Measurements from ENCODE around the gene RHOBTB1. TPM values are rescaled to one million over a fixed set of nuclear protein-coding genes. Genes with fewer than 3 reads are reported as not detected.

Gene RHOBTB1
- total RNA-seq, 1 experiment from 2014 or later: 0.77 TPM

DNA sequence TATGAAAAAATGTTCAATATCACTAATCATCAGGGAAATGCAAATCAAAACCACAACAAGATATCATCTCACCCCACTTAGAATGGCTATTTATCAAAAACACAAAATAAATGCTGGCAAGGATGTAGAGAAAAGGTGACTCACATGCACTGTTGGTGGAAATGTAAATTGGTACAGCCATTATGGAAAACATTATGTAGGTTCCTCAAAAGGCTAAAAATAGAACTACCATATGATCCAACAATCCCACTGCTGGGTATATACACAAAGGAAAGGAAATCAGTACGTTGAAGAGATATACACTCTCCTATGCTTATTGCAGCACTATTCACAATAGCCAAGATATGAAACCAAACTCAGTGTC lies 115.5 kb downstream of the RHOBTB1 start:
- no peaks in the 10 kb centered on the region for H3K27me3 ChIP-seq (ENCODE audit: control insufficient read depth, insufficient read depth, low read length)
- no TSS peak for BruUV-seq (replicated peaks)
- TF ChIP-seq, protein P1, sequence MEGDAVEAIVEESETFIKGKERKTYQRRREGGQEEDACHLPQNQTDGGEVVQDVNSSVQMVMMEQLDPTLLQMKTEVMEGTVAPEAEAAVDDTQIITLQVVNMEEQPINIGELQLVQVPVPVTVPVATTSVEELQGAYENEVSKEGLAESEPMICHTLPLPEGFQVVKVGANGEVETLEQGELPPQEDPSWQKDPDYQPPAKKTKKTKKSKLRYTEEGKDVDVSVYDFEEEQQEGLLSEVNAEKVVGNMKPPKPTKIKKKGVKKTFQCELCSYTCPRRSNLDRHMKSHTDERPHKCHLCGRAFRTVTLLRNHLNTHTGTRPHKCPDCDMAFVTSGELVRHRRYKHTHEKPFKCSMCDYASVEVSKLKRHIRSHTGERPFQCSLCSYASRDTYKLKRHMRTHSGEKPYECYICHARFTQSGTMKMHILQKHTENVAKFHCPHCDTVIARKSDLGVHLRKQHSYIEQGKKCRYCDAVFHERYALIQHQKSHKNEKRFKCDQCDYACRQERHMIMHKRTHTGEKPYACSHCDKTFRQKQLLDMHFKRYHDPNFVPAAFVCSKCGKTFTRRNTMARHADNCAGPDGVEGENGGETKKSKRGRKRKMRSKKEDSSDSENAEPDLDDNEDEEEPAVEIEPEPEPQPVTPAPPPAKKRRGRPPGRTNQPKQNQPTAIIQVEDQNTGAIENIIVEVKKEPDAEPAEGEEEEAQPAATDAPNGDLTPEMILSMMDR (IDR thresholded peaks at IDR 0.05): no peak
- TF ChIP-seq TCF7L2 (IDR thresholded peaks at IDR 0.05; ENCODE audit: low read depth, low read length): no peak
- TF ChIP-seq, protein P2, sequence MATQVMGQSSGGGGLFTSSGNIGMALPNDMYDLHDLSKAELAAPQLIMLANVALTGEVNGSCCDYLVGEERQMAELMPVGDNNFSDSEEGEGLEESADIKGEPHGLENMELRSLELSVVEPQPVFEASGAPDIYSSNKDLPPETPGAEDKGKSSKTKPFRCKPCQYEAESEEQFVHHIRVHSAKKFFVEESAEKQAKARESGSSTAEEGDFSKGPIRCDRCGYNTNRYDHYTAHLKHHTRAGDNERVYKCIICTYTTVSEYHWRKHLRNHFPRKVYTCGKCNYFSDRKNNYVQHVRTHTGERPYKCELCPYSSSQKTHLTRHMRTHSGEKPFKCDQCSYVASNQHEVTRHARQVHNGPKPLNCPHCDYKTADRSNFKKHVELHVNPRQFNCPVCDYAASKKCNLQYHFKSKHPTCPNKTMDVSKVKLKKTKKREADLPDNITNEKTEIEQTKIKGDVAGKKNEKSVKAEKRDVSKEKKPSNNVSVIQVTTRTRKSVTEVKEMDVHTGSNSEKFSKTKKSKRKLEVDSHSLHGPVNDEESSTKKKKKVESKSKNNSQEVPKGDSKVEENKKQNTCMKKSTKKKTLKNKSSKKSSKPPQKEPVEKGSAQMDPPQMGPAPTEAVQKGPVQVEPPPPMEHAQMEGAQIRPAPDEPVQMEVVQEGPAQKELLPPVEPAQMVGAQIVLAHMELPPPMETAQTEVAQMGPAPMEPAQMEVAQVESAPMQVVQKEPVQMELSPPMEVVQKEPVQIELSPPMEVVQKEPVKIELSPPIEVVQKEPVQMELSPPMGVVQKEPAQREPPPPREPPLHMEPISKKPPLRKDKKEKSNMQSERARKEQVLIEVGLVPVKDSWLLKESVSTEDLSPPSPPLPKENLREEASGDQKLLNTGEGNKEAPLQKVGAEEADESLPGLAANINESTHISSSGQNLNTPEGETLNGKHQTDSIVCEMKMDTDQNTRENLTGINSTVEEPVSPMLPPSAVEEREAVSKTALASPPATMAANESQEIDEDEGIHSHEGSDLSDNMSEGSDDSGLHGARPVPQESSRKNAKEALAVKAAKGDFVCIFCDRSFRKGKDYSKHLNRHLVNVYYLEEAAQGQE (IDR thresholded peaks at IDR 0.05; ENCODE audit: insufficient read depth in 1 of 2, low read depth in 2 of 2, low read length in 1 of 2): no peak
- no peak for TF ChIP-seq POLR2AphosphoS5 (IDR thresholded peaks at IDR 0.05; ENCODE audit: low read depth, low read length)
- no peak for TF ChIP-seq SIN3A (IDR thresholded peaks at IDR 0.05; ENCODE audit: borderline replicate concordance, insufficient read depth, low read depth, low read length)
- H3K27ac ChIP-seq (ENCODE audit: low read length): no peak overlapping the region
- H3K4me1 ChIP-seq (ENCODE audit: control insufficient read depth, insufficient read depth, low read length): no peaks in the 10 kb centered on the region
- H3K36me3 ChIP-seq (ENCODE audit: control insufficient read depth, insufficient read depth, low read length): no peaks in the 10 kb centered on the region
- ATAC-seq: no peak
- intact Hi-C loops (cut with micrococcal nuclease; ENCODE audit: unreplicated experiment) (no loop called here), in situ Hi-C loops (cut with HindIII; ENCODE audit: low pct_unique_long_range_greater_than_20kb, low sequenced_read_pairs) (no loop called here)
- DNase-seq (ENCODE audit: low read depth, low spot score): no peak
- H3K9me3 ChIP-seq (ENCODE audit: control insufficient read depth, insufficient read depth, low read depth, low read length): no peaks in the 10 kb centered on the region
- H3K4me3 ChIP-seq (ENCODE audit: low read depth in 2 of 2, low read length in 2 of 2): no peak overlapping the region
- ChIA-PET POLR2A (no interaction called here), CTCF (no interaction called here)

DNA sequence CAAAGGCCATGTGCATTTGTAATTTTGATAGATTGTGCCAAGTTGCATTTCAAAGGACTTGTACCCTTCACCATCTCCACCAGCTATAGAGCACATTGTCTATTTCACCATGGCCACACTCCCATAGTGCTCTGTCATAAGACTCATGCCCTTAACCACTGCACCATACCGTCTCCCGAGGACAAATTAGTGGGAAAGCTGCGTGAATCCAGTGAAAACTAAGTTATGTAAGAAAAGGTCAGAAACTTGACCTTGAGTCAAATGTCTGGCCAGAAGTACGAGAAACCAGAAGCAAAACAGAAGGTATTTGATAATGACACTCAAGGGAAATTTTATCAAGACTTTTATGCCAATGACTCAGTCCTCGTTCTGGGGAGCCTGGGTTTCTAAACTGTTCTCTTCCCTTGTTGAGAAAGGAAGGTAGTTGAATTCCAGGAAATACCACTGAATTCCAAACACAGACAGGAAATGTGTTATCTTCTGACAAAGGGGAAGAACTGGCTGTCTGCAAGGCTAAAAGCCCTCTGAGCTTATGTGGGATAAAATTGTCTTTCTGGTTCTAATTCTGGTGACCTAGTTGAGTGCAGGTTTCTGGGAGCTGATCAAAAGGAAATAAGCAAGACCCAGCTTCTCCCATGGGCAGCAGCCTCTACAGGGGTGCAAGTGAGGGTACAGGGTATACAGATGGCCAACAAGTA lies 116.0 kb downstream of the RHOBTB1 start:
- H3K36me3 ChIP-seq (ENCODE audit: control insufficient read depth, insufficient read depth, low read length): no peaks in the 10 kb centered on the region
- H3K27ac ChIP-seq (ENCODE audit: low read length): no peak overlapping the region
- H3K4me1 ChIP-seq (ENCODE audit: control insufficient read depth, insufficient read depth, low read length): no peaks in the 10 kb centered on the region
- no TSS peak for BruUV-seq (replicated peaks)
- no peaks in the 10 kb centered on the region for H3K9me3 ChIP-seq (ENCODE audit: control insufficient read depth, insufficient read depth, low read depth, low read length)
- TF ChIP-seq TCF7L2 (IDR thresholded peaks at IDR 0.05; ENCODE audit: low read depth, low read length) (no peak), SIN3A (IDR thresholded peaks at IDR 0.05; ENCODE audit: borderline replicate concordance, insufficient read depth, low read depth, low read length) (no peak), POLR2AphosphoS5 (IDR thresholded peaks at IDR 0.05; ENCODE audit: low read depth, low read length) (no peak)
- TF ChIP-seq, protein P1 (IDR thresholded peaks at IDR 0.05): no peak
- TF ChIP-seq, protein P2 (IDR thresholded peaks at IDR 0.05; ENCODE audit: insufficient read depth in 1 of 2, low read depth in 2 of 2, low read length in 1 of 2): no peak
- intact Hi-C loops (cut with micrococcal nuclease; ENCODE audit: unreplicated experiment): no loop called here
- no peaks in the 10 kb centered on the region for H3K27me3 ChIP-seq (ENCODE audit: control insufficient read depth, insufficient read depth, low read length)
- ATAC-seq: no peak
- CTCF ChIA-PET: no interaction called here
- in situ Hi-C loops (cut with HindIII; ENCODE audit: low pct_unique_long_range_greater_than_20kb, low sequenced_read_pairs): no loop called here
- no peak overlapping the region for H3K4me3 ChIP-seq (ENCODE audit: low read depth in 2 of 2, low read length in 2 of 2)
- DNase-seq (ENCODE audit: low read depth, low spot score): no peak
- POLR2A ChIA-PET: no interaction called here

All from Panc1 (cell line).